SK-N-MC (cell line): ENCODE measurements around the gene SYNE1.
"Not testable (repeated sequence)": the region's sequence is repeated elsewhere in the genome, so short reads cannot be mapped to it uniquely, and the experiment has no call there.

Source experiments
- EZH2 ChIP-seq: fragments of 200-600 bp; sonication (generic); IDR thresholded peaks from one replicate; pipeline ENCODE4 v1.6.1; 2017; ENCODE audit warnings: antibody characterized with exemption
- FOXP2 ChIP-seq: optimal IDR thresholded peaks from 2 replicates; pipeline ENCODE3; 2011; ENCODE audit warnings: mild to moderate bottlenecking, moderate library complexity; ENCODE audit not compliant: insufficient read depth; ENCODE audit errors: extremely low read length, control extremely low read depth
- POLR2AphosphoS5 ChIP-seq: IDR thresholded peaks from 2 replicates; pipeline ENCODE4 v1.6.1; 2012; ENCODE audit warnings: mild to moderate bottlenecking, low read depth, low read length, borderline replicate concordance

DNA sequence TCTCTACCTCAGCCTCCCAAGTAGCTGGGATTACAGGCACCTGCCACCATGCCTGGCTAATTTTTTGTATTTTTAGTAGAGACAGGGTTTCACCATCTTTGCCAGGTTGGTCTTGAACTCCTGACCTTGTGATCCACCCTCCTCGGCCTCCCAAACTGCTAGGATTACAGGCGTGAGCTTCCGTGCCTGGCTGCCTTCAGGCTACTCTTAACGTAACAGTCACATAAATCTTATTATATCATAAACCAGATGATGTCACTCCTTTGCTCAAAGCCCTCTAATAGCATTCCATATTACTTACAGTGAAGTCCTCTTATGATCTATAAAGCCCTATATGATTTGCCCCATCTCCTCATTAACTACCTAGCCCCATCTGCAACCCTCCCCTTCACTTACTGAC lies 9.6 kb upstream of the SYNE1 start:
- not testable (repeated sequence) for TF ChIP-seq EZH2, POLR2AphosphoS5, FOXP2
